GM21717 (cell line): ENCODE measurements around the gene ATXN7L1.
"Not testable (repeated sequence)": the region's sequence is repeated elsewhere in the genome, so short reads cannot be mapped to it uniquely, and the experiment has no call there.

ENCODE experiments used
- ATAC-seq: cut with Tn5 transposase; IDR thresholded peaks from one replicate; pipeline ENCODE4 v1.9.1; 2021; ENCODE audit warnings: mild to moderate bottlenecking, moderate library complexity; ENCODE audit not compliant: unreplicated experiment

The ATXN7L1 gene

GRCh38 chr7:105806592-105807447, 69.6 kb downstream of the ATXN7L1 start:
- peak; percentile 46 for ATAC-seq

- ATAC-seq, result no peak
These were observed 70.9 kb downstream of the ATXN7L1 start for GRCh38 chr7:105805447-105806019.

GRCh38 chr7:105803429-105803736, 73.0 kb downstream of the ATXN7L1 start:
- ATAC-seq, result no peak

GRCh38 chr7:105802604-105803428, 73.6 kb downstream of the ATXN7L1 start:
- no peak for ATAC-seq

- ATAC-seq, result no peak
These were observed 75.4 kb downstream of the ATXN7L1 start for GRCh38 chr7:105800849-105801534.

- ATAC-seq, result no peak
These were observed 76.0 kb downstream of the ATXN7L1 start for GRCh38 chr7:105800442-105800841.

- no peak for ATAC-seq
These were observed 76.7 kb downstream of the ATXN7L1 start for GRCh38 chr7:105799677-105800076.

- no peak for ATAC-seq
These were observed 77.4 kb downstream of the ATXN7L1 start for GRCh38 chr7:105799006-105799405.

GRCh38 chr7:105797652-105798051, 78.7 kb downstream of the ATXN7L1 start:
- ATAC-seq, result no peak

GRCh38 chr7:105796365-105796764, 80.0 kb downstream of the ATXN7L1 start:
- ATAC-seq, result no peak

GRCh38 chr7:105794741-105795729, 81.4 kb downstream of the ATXN7L1 start:
- no peak for ATAC-seq

GRCh38 chr7:105792488-105793370, 83.7 kb downstream of the ATXN7L1 start:
- ATAC-seq, result no peak

- ATAC-seq, result no peak
These were observed 84.5 kb downstream of the ATXN7L1 start for GRCh38 chr7:105791926-105792325.

GRCh38 chr7:105790996-105791395, 85.4 kb downstream of the ATXN7L1 start:
- ATAC-seq, result no peak

GRCh38 chr7:105790452-105790851, 85.9 kb downstream of the ATXN7L1 start:
- ATAC-seq, result not testable (repeated sequence)

- no peak for ATAC-seq
These were observed 87.5 kb downstream of the ATXN7L1 start for GRCh38 chr7:105788816-105789349.

- no peak for ATAC-seq
These were observed 88.0 kb downstream of the ATXN7L1 start for GRCh38 chr7:105788356-105788755.

- ATAC-seq, result no peak
These were observed 88.6 kb downstream of the ATXN7L1 start for GRCh38 chr7:105787793-105788192.
